ENCODE data around the gene MDH2.
"Not testable (repeated sequence)": the region's sequence is repeated elsewhere in the genome, so short reads cannot be mapped to it uniquely, and the experiment has no call there.

GRCh38 chr7:76084115-76084514, 36.2 kb downstream of the MDH2 start:
- TF ChIP-seq TSHZ2 (CRISPR knock-in tag; IDR thresholded peaks at IDR 0.05); PATZ1 (CRISPR knock-in tag; IDR thresholded peaks at IDR 0.05; ENCODE audit: borderline replicate concordance); TCF4 (CRISPR knock-in tag; IDR thresholded peaks at IDR 0.05; ENCODE audit: borderline replicate concordance); CSDC2 (CRISPR knock-in tag; IDR thresholded peaks at IDR 0.05); ARNTL (CRISPR knock-in tag; IDR thresholded peaks at IDR 0.05; ENCODE audit: borderline replicate concordance, low read depth); ZC3H10 (CRISPR knock-in tag; IDR thresholded peaks at IDR 0.05): not testable (repeated sequence)

Measured in SK-N-SH treated with all-trans-retinoic acid at 6 μM for 48 hours (cell line).